K562 (cell line): ENCODE data around the gene AIFM3. TPM values are rescaled to one million over a fixed set of nuclear protein-coding genes. Genes with fewer than 3 reads are reported as not detected.

Experiments
- ATAC-seq: fragments of 200-7000 bp; cut with Tn5 transposase; 3 replicates; pipeline ENCODE4 v1.9.1; 2020; ENCODE audit warnings: moderate library complexity
- BruUV-seq: library from RNA; stranded (reverse); fragments of 400-500 nt; replicated peaks from 2 replicates; lab custom pipeline; 2021; lab: Mats Ljungman, UMichigan
- CTCF ChIA-PET: fragments of 300-600 bp; formaldehyde crosslinking; extraction: SDS; loops from one replicate; lab custom pipeline; 2021; ENCODE audit warnings: low intra/inter-chr PET ratio; lab: Yijun Ruan, JAX
- POLR2A ChIA-PET: fragments of 300-600, 350-650 bp; sonication (Branson Sonifier 250); formaldehyde crosslinking; extraction: SDS; loops from one replicate; lab custom pipeline; 2021; ENCODE audit warnings: antibody characterized with exemption, inconsistent platforms; lab: Yijun Ruan, JAX
- DNase-seq, 4 experiments: peaks; one replicate each; pipeline versions ENCODE4 v3.0.0 to v3.0.0-alpha.2; 2011 to 2018; ENCODE audit warnings: low spot score in 3 of 4, mixed read lengths in 3 of 4; ENCODE audit errors: extremely low read depth in 1 of 4
- FAIRE-seq: peaks from 2 replicates; lab custom pipeline; 2011; peaks lifted over from hg19 to GRCh38; lab: Jason Lieb, UNC
- H2AFZ ChIP-seq: 2 replicates; pipeline ENCODE4 v1.6.0; 2011; ENCODE audit warnings: low read depth, low read length, control low read depth, inconsistent platforms
- H3K27ac ChIP-seq: fragments of 200-600 bp; 3 replicates; pipeline ENCODE4 v1.8.0; 2011; ENCODE audit warnings: low read depth, mild to moderate bottlenecking, control low read depth, inconsistent platforms, low read length, moderate library complexity, mixed read lengths; ENCODE audit errors: extremely low read depth
- H3K27me3 ChIP-seq, 2 experiments: fragments of 300-600 bp in 1 of 2; 2 replicates in 1 of 2; 3 replicates in 1 of 2; pipeline versions ENCODE4 v1.6.0 to v1.8.0; 2011; ENCODE audit warnings: inconsistent platforms in 2 of 2, low read length in 2 of 2, mild to moderate bottlenecking in 1 of 2, mixed read lengths in 1 of 2, moderate library complexity in 1 of 2; ENCODE audit not compliant: control insufficient read depth in 2 of 2, insufficient read depth in 2 of 2
- H3K36me3 ChIP-seq: fragments of 300-600 bp; 3 replicates; pipeline ENCODE4 v1.8.0; 2011; ENCODE audit warnings: mild to moderate bottlenecking, low read length, inconsistent platforms; ENCODE audit not compliant: control insufficient read depth, insufficient read depth
- H3K4me1 ChIP-seq, 2 experiments: fragments of 200-600 bp in 1 of 2; replicated peaks in 1 of 2; 2 replicates in 1 of 2; 3 replicates in 1 of 2; pipeline versions ENCODE4 v1.5.1 to v1.8.0; 2011; ENCODE audit warnings: inconsistent platforms in 2 of 2, low read length in 2 of 2, mild to moderate bottlenecking in 1 of 2, mixed read lengths in 1 of 2, moderate library complexity in 1 of 2; ENCODE audit not compliant: control insufficient read depth in 2 of 2, insufficient read depth in 2 of 2
- H3K4me2 ChIP-seq: 2 replicates; pipeline ENCODE4 v1.6.1; 2011; ENCODE audit warnings: low read length, control low read depth, inconsistent platforms, mixed read lengths; ENCODE audit not compliant: insufficient read depth
- H3K4me3 ChIP-seq: fragments of 200-600 bp; sonication (generic), shearing (Covaris generic); 2 replicates; pipeline ENCODE4 v1.5.1; 2016; ENCODE audit warnings: control low read depth, inconsistent platforms
- H3K79me2 ChIP-seq: fragments of 200-600 bp; 3 replicates; pipeline ENCODE4 v1.8.0; 2011; ENCODE audit warnings: low read length, inconsistent platforms; ENCODE audit not compliant: control insufficient read depth, insufficient read depth
- H3K9ac ChIP-seq, 2 experiments: 2 replicates each; pipeline versions ENCODE4 v1.6.0 to v1.6.1; 2011; ENCODE audit warnings: low read depth in 2 of 2, low read length in 2 of 2, control low read depth in 1 of 2, inconsistent platforms in 1 of 2, mild to moderate bottlenecking in 1 of 2, mixed read lengths in 1 of 2; ENCODE audit not compliant: insufficient read depth in 1 of 2
- H3K9me1 ChIP-seq: one replicate; pipeline ENCODE4 v1.6.0; 2011; ENCODE audit warnings: inconsistent platforms, mild to moderate bottlenecking, low read length, moderate library complexity; ENCODE audit not compliant: control insufficient read depth, insufficient read depth
- H3K9me3 ChIP-seq: replicated peaks from 2 replicates; pipeline ENCODE4 v1.5.1; 2011; ENCODE audit warnings: low read depth, low read length, inconsistent platforms; ENCODE audit not compliant: control insufficient read depth, insufficient read depth
- H4K20me1 ChIP-seq: replicated peaks from 2 replicates; pipeline ENCODE4 v1.6.1; 2011; ENCODE audit warnings: low read length, inconsistent platforms, mixed read lengths; ENCODE audit not compliant: control insufficient read depth, insufficient read depth
- CHD4 ChIP-seq: fragments of 200-600 bp; sonication (generic); IDR thresholded peaks from 3 replicates; pipeline ENCODE4 v1.6.1; 2012; ENCODE audit warnings: low read depth, mild to moderate bottlenecking, mixed read lengths, low read length, inconsistent platforms; ENCODE audit not compliant: insufficient read depth, insufficient replicate concordance, poor library complexity, severe bottlenecking
- ESRRA ChIP-seq: fragments of 450-650 bp; IDR thresholded peaks from 2 replicates; pipeline ENCODE4 v1.6.1; 2014; ENCODE audit warnings: low read depth, mild to moderate bottlenecking, moderate library complexity, borderline replicate concordance
- HOMEZ ChIP-seq: fragments of 250-450 bp; sonication (Bioruptor Pico); IDR thresholded peaks from 2 replicates; pipeline ENCODE4 v1.4.0; 2020; ENCODE audit warnings: mild to moderate bottlenecking, moderate library complexity
- JUN ChIP-seq, 2 experiments: sonication (generic) in 1 of 2; formaldehyde crosslinking in 1 of 2; IDR thresholded peaks; 2 replicates each; pipeline versions ENCODE4 v1.6.1 to v1.8.0; 2012 to 2022; ENCODE audit warnings: borderline replicate concordance in 2 of 2, mild to moderate bottlenecking in 2 of 2, improper control_type of control experiment in 1 of 2, low read depth in 1 of 2, low read length in 1 of 2, missing genetic modification reagents in 1 of 2
- NR2F6 ChIP-seq: fragments of 450-650 bp; formaldehyde crosslinking; IDR thresholded peaks from 2 replicates; pipeline ENCODE4 v1.4.0; 2020; ENCODE audit warnings: mild to moderate bottlenecking
- SETDB1 ChIP-seq: IDR thresholded peaks from one replicate; pipeline ENCODE4 v1.6.1; 2012; ENCODE audit warnings: low read length, control low read depth, inconsistent platforms
- SP1 ChIP-seq: sonication (generic); formaldehyde crosslinking; IDR thresholded peaks from 2 replicates; pipeline ENCODE4 v1.8.1; 2022; ENCODE audit warnings: mild to moderate bottlenecking, missing genetic modification reagents
- SRSF9 ChIP-seq: fragments of 200-400 bp; formaldehyde crosslinking; IDR thresholded peaks from 2 replicates; pipeline ENCODE4 v1.6.1; 2017; ENCODE audit warnings: low read depth, low read length, borderline replicate concordance
- TEAD4 ChIP-seq, 2 experiments: sonication (generic) in 1 of 2; formaldehyde crosslinking in 1 of 2; IDR thresholded peaks; 2 replicates each; pipeline versions ENCODE4 v1.6.1 to v1.8.0; 2012 to 2022; ENCODE audit warnings: borderline replicate concordance in 1 of 2, inconsistent platforms in 1 of 2, low read length in 1 of 2, mild to moderate bottlenecking in 1 of 2, missing genetic modification reagents in 1 of 2
- ZBTB1 ChIP-seq: sonication (generic); formaldehyde crosslinking; IDR thresholded peaks from 2 replicates; pipeline ENCODE4 v1.8.1; 2023; ENCODE audit warnings: missing genetic modification reagents, low read depth, mild to moderate bottlenecking, borderline replicate concordance
- ZNF217 ChIP-seq: sonication (generic); formaldehyde crosslinking; IDR thresholded peaks from 2 replicates; pipeline ENCODE4 v1.8.0; 2022; ENCODE audit warnings: mild to moderate bottlenecking, missing genetic modification reagents
- WGBS: fragments of 100-300 bp; shearing (Covaris generic); methylation state at CpG from one replicate; pipeline ENCODE4 v1.1.6; 2016; ENCODE audit warnings: low coverage, mixed read lengths; ENCODE audit not compliant: insufficient coverage; ENCODE audit errors: missing lambda C conversion rate; 5-methylcytosine and 5-hydroxymethylcytosine counted together
- in situ Hi-C: fragments of 300-500 bp; cut with MboI; formaldehyde crosslinking; loops from 4 replicates; pipeline ENCODE4 v1.15.0; 2018; ENCODE audit warnings: inconsistent platforms, mixed read lengths
- intact Hi-C: fragments of 100-400 bp; cut with micrococcal nuclease; formaldehyde crosslinking; loops from 2 replicates; pipeline ENCODE4 v1.14.2; 2022
- polyA plus RNA-seq, 8 experiments: library from polyadenylated mRNA; depleted of rRNA in 4 of 8; stranded (reverse) in 5 of 8; unstranded in 3 of 8; fragments of >200 nt; fragmentation: Nextera tagmentation in 2 of 8; fragmentation: Illumina TruSeq in 1 of 8; extraction: Ambion mirVana in 2 of 8; extraction: Trizol in 1 of 8; gene quantifications; 2 replicates each; pipeline versions ENCODE4 v1.2.1 to v1.2.3, GENCODE V29; 2011 to 2014; ENCODE audit warnings: inconsistent platforms in 1 of 8, missing spikeins in 1 of 8
- total RNA-seq, 7 experiments: library from RNA; depleted of rRNA in 6 of 7; stranded (reverse); fragments of >200 nt in 6 of 7; fragmentation: Illumina TruSeq in 2 of 7; extraction: Trizol in 2 of 7; gene quantifications; 2 replicates each; pipeline versions ENCODE4 v1.2.1 to v1.2.3, GENCODE V29; 2011 to 2021; ENCODE audit warnings: low replicate concordance in 1 of 7
- TF ChIP-seq, protein P1 (sequence below): sonication (generic); formaldehyde crosslinking; IDR thresholded peaks from 2 replicates; pipeline ENCODE4 v1.8.0; 2022; ENCODE audit warnings: mild to moderate bottlenecking, missing genetic modification reagents
- TF ChIP-seq, protein P2 (sequence below): fragments of 450-650 bp; conservative IDR thresholded peaks from 2 replicates; pipeline ENCODE4 v1.6.1; 2016; ENCODE audit warnings: missing genetic modification characterization, low read depth, mild to moderate bottlenecking, missing compliant biosample characterization, moderate library complexity

Gene AIFM3
- total and polyA plus RNA-seq, 9 of the 15 experiments (the other 6 are each of a cell fraction or from before 2014, with no cell fraction given): 0.03 to 0.20 (median 0.07) TPM; not detected in 1

DNA sequence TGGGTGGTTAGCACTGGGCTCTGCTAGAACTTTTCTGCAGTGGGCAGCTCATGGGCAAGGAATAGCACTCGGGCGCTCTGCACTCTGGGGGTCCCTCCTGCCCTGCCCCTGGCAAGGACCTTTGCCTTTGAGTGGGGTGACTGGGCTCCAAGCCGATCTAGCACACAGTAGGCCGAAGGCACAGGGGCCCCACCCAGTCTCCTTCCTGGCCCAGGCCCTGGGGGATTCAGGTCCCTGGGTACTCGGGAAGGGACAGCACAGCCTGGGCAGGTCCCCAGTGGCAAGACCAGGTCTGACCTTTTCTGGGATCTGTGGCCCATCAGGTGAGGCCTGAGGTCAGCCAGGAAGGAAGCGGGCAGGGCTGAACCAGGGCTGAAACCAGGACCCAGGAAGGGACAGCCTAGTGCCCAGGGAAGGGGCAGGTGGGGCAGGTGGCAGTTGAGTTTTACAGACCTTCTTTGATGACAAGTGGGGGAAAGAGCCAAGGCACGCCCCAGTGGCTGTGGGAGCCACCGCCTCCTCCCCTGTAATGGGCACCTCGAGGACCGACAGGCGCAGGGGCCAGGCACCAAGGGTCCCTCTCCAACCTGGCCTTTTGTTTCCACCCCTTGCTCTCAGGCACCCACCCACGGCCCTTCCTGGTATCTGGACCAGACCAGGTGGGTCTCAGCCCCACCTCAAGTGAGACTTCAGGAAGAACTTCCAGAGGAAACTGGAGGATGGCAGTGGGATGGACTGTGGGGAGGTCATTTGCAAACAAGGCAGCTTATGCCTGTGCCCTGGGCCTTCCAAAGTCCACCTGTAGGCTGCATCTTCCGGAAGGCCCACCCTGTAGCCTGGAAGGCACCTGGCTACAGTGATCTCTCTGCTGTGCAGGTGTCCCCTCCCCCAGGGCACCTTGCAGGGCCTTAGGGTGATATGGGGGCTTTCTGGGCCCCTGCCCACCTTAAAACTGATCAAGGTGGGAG is 883 bp upstream of the AIFM3 start:
- FAIRE-seq (no peak), DNase-seq (no peak), ATAC-seq (no peak)
- Histone ChIP-seq H2AFZ (no peak overlapping the region), H4K20me1 (peaks cover 40% of the 10 kb centered on the region), H3K79me2 (no peaks in the 10 kb centered on the region), H3K27me3 (peaks cover 11 to 38% of the 10 kb centered on the region in 2 experiments; a peak in 4 of 5 replicates), H3K9ac (peak overlapping the region in 1 of 2 experiments; percentile 79; a peak in 1 of 4 replicates), H3K4me3 (no peak overlapping the region), H3K4me2 (no peak overlapping the region), H3K27ac (no peak overlapping the region), H3K9me1 (no peaks in the 10 kb centered on the region), H3K4me1 (peaks cover 0 to 40% of the 10 kb centered on the region in 2 experiments; a peak in 3 of 5 replicates), H3K36me3 (no peaks in the 10 kb centered on the region), H3K9me3 (no peaks in the 10 kb centered on the region)
- no TSS peak for BruUV-seq
- in situ Hi-C loops: loop anchor here (25.0 kb wide), 1 partner anchor 171 kb away; no protein-coding TSS in a partner anchor
- CTCF ChIA-PET: interaction anchor here (0.6 kb wide), 1 partner anchor 171 kb away, joined by 3 read pairs; no protein-coding TSS in a partner anchor
- intact Hi-C loops: loop anchor here (2.0 kb wide), 1 partner anchor 71 kb away; no protein-coding TSS in a partner anchor
- 44% methylated on average over 13 of the region's 13 CpGs for WGBS
- POLR2A ChIA-PET: interaction anchor here (7.9 to 64.4 kb wide), 3 partner anchors 14 to 48 kb away, joined by 92 to 1556 read pairs (median 451); partner anchors contain the start of genes CRKL, LZTR1 and THAP7
- TF ChIP-seq NR2F6 (CRISPR knock-in tag) (no peak), SP1 (CRISPR knock-in tag) (0 out of 2 replicates have a peak, but pooled peaks have one; percentile 34), SRSF9 (no peak), ZBTB1 (CRISPR knock-in tag) (peak; percentile 58; the same call in 1 of the 2 replicates), HOMEZ (CRISPR knock-in tag) (0 out of 2 replicates have a peak, but pooled peaks have one; percentile 29), JUN (IDR thresholded peaks at IDR 0.05; ENCODE audit: borderline replicate concordance, low read depth, low read length) (no peak), JUN (CRISPR knock-in tag; IDR thresholded peaks at IDR 0.05; ENCODE audit: borderline replicate concordance) (0 out of 2 replicates have a peak, but pooled peaks have one; percentile 47), SETDB1 (peak; percentile 61), ZNF217 (CRISPR knock-in tag) (no peak), TEAD4 (IDR thresholded peaks at IDR 0.05; ENCODE audit: low read length) (no peak), TEAD4 (CRISPR knock-in tag; IDR thresholded peaks at IDR 0.05; ENCODE audit: borderline replicate concordance) (0 out of 2 replicates have a peak, but pooled peaks have one; percentile 11), ESRRA (0 out of 2 replicates have a peak, but pooled peaks have one; percentile 36), CHD4 (peak; percentile 54)
- TF ChIP-seq, protein P1, sequence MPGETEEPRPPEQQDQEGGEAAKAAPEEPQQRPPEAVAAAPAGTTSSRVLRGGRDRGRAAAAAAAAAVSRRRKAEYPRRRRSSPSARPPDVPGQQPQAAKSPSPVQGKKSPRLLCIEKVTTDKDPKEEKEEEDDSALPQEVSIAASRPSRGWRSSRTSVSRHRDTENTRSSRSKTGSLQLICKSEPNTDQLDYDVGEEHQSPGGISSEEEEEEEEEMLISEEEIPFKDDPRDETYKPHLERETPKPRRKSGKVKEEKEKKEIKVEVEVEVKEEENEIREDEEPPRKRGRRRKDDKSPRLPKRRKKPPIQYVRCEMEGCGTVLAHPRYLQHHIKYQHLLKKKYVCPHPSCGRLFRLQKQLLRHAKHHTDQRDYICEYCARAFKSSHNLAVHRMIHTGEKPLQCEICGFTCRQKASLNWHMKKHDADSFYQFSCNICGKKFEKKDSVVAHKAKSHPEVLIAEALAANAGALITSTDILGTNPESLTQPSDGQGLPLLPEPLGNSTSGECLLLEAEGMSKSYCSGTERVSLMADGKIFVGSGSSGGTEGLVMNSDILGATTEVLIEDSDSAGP (CRISPR knock-in tag): 0 out of 2 replicates have a peak, but pooled peaks have one; percentile 34
- TF ChIP-seq, protein P2, sequence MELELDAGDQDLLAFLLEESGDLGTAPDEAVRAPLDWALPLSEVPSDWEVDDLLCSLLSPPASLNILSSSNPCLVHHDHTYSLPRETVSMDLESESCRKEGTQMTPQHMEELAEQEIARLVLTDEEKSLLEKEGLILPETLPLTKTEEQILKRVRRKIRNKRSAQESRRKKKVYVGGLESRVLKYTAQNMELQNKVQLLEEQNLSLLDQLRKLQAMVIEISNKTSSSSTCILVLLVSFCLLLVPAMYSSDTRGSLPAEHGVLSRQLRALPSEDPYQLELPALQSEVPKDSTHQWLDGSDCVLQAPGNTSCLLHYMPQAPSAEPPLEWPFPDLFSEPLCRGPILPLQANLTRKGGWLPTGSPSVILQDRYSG (tag): no peak
